Fibroblast of the aortic adventitia (primary cell): ENCODE data around the gene KCTD21. TPM values are rescaled to one million over a fixed set of nuclear protein-coding genes. Genes with fewer than 3 reads are reported as not detected.

Experiments
- DNase-seq: peaks from one replicate; pipeline ENCODE4 v3.0.0-alpha.2; 2010; ENCODE audit warnings: low read depth
- H3K4me3 ChIP-seq: 2 replicates; pipeline ENCODE4 v1.5.1; 2011; ENCODE audit warnings: low read depth, mild to moderate bottlenecking, control low read depth, low read length, moderate library complexity
- CTCF ChIP-seq: IDR thresholded peaks from 2 replicates; pipeline ENCODE4 v1.5.1; 2011; ENCODE audit warnings: mild to moderate bottlenecking, low read length, control low read depth, inconsistent platforms; ENCODE audit not compliant: insufficient read depth
- total RNA-seq: library from RNA; depleted of rRNA; stranded (reverse); fragments of >200 nt; gene quantifications from 2 replicates; pipeline ENCODE4 v1.2.3, GENCODE V29; 2012; ENCODE audit warnings: low replicate concordance

The KCTD21 gene
- total RNA-seq, 1 donor = 14.5 TPM

GRCh38 chr11:78189174-78189724 is 823 bp upstream of the KCTD21 start:
- no peak for TF ChIP-seq CTCF
- no peak for DNase-seq
- peak overlapping the region; percentile 92 for H3K4me3 ChIP-seq

GRCh38 chr11:78187366-78188285 is 800 bp downstream of the KCTD21 start:
- TF ChIP-seq CTCF = no peak
- H3K4me3 ChIP-seq = peak overlapping the region; percentile 92
- DNase-seq = no peak

- TF ChIP-seq CTCF = no peak
- H3K4me3 ChIP-seq = no peak overlapping the region
- no peak for DNase-seq
Measured at GRCh38 chr11:78181185-78181584, 7.2 kb downstream of the KCTD21 start.

- TF ChIP-seq CTCF = no peak
- H3K4me3 ChIP-seq = no peak overlapping the region
- DNase-seq = no peak
Measured at GRCh38 chr11:78180751-78181150, 7.7 kb downstream of the KCTD21 start.

- no peak overlapping the region for H3K4me3 ChIP-seq
- TF ChIP-seq CTCF = no peak
- no peak for DNase-seq
Measured at GRCh38 chr11:78179459-78180071, 8.9 kb downstream of the KCTD21 start.

- DNase-seq = no peak
- H3K4me3 ChIP-seq = no peak overlapping the region
- TF ChIP-seq CTCF = no peak
Measured at GRCh38 chr11:78177216-78177615, 11.2 kb downstream of the KCTD21 start.
